NT2/D1 (cell line): ENCODE measurements around the gene TENM4.

Experiments used
- SUZ12 ChIP-seq: IDR thresholded peaks from 2 replicates; pipeline ENCODE4 v1.6.1; 2011; ENCODE audit not compliant: insufficient read length, insufficient read depth; ENCODE audit errors: extremely low read depth
- YY1 ChIP-seq: IDR thresholded peaks from 2 replicates; pipeline ENCODE4 v1.6.1; 2011; ENCODE audit not compliant: insufficient read length, insufficient read depth
- ZNF274 ChIP-seq: IDR thresholded peaks from 2 replicates; pipeline ENCODE4 v1.6.1; 2011; ENCODE audit warnings: mild to moderate bottlenecking, low read depth, low read length

GRCh38 chr11:78710417-78710816 is 730.4 kb downstream of the TENM4 start:
- TF ChIP-seq YY1 (no peak), ZNF274 (no peak), SUZ12 (no peak)
